Astrocyte (in vitro differentiated cells and primary cell): Measurements from ENCODE around the gene HPGDS.

Experiments
- EZH2 ChIP-seq: IDR thresholded peaks from 2 replicates; pipeline ENCODE4 v1.6.1; 2012; ENCODE audit warnings: mild to moderate bottlenecking, low read length, inconsistent platforms; ENCODE audit not compliant: insufficient read depth
- TF ChIP-seq, protein P1 (sequence below): IDR thresholded peaks from 2 replicates; pipeline ENCODE4 v1.5.1; 2011; ENCODE audit warnings: low read depth, mild to moderate bottlenecking, inconsistent platforms, low read length, moderate library complexity; ENCODE audit not compliant: insufficient read depth

DNA sequence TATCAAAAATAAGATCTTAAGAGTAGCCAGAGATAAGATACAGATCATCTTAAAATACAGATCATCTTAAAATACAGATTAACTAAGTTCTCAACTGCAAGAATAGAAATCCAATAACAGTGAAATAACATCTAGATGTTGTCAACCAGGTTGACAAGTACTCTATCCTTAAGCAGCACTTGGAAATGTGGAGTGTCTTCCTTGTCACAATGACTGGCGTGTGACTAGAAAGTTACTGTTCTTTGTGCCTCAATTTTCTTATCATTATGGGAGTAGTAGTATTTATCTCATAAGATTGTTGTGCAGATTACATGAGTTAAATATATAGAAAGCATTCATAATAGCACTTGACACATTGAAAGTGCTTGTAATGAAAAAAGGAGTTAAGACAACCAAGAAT lies 25.8 kb upstream of the HPGDS start:
- TF ChIP-seq, protein P1, sequence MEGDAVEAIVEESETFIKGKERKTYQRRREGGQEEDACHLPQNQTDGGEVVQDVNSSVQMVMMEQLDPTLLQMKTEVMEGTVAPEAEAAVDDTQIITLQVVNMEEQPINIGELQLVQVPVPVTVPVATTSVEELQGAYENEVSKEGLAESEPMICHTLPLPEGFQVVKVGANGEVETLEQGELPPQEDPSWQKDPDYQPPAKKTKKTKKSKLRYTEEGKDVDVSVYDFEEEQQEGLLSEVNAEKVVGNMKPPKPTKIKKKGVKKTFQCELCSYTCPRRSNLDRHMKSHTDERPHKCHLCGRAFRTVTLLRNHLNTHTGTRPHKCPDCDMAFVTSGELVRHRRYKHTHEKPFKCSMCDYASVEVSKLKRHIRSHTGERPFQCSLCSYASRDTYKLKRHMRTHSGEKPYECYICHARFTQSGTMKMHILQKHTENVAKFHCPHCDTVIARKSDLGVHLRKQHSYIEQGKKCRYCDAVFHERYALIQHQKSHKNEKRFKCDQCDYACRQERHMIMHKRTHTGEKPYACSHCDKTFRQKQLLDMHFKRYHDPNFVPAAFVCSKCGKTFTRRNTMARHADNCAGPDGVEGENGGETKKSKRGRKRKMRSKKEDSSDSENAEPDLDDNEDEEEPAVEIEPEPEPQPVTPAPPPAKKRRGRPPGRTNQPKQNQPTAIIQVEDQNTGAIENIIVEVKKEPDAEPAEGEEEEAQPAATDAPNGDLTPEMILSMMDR, result no peak
- TF ChIP-seq EZH2, result no peak
